Stomach smooth muscle (tissue), 2 donors: ENCODE data around the gene PCNX3.
"Not testable (repeated sequence)": the region's sequence is repeated elsewhere in the genome, so short reads cannot be mapped to it uniquely, and the experiment has no call there.

Experiments used
- H3K27ac ChIP-seq: one replicate; pipeline ENCODE4 v1.7.0; 2013; ENCODE audit warnings: mild to moderate bottlenecking, low read length, inconsistent platforms
- H3K27me3 ChIP-seq, 2 donors: one replicate each; pipeline ENCODE4 v1.7.0; 2013; ENCODE audit warnings: low read length in 2 of 2; ENCODE audit not compliant: insufficient read depth in 2 of 2, control insufficient read depth in 1 of 2
- H3K36me3 ChIP-seq, 2 donors: one replicate each; pipeline ENCODE4 v1.7.0; 2013; ENCODE audit warnings: low read length in 2 of 2; ENCODE audit not compliant: control insufficient read depth in 2 of 2, insufficient read depth in 2 of 2
- H3K4me1 ChIP-seq: one replicate; pipeline ENCODE4 v1.7.0; 2013; ENCODE audit warnings: low read length; ENCODE audit not compliant: control insufficient read depth, insufficient read depth
- H3K4me3 ChIP-seq, 2 donors: one replicate each; pipeline ENCODE4 v1.7.0; 2013; ENCODE audit warnings: low read length in 2 of 2
- H3K9ac ChIP-seq, 2 donors: one replicate each; pipeline ENCODE4 v1.7.0; 2013; ENCODE audit warnings: low read length in 2 of 2, mild to moderate bottlenecking in 1 of 2
- H3K9me3 ChIP-seq, 2 donors: one replicate each; pipeline ENCODE4 v1.7.0; 2013; ENCODE audit warnings: low read length in 2 of 2; ENCODE audit not compliant: control insufficient read depth in 2 of 2
- donor health status: healthy.
- donor health status: Pancreatic carcinoma.

PCNX3 gene

GRCh38 chr11:65660908-65661307, 45.3 kb downstream of the PCNX3 start:
- not testable (repeated sequence) for H3K9me3 ChIP-seq, H3K27me3 ChIP-seq
- H3K4me1 ChIP-seq = peaks cover 39% of the 10 kb centered on the region
- H3K9ac ChIP-seq = peak overlapping the region in 1 of 2 donors; percentile 99
- H3K27ac ChIP-seq = peak overlapping the region; percentile 99
- H3K4me3 ChIP-seq = peak overlapping the region in 1 of 2 donors; percentile 98
- H3K36me3 ChIP-seq = peaks cover 42 to 48% of the 10 kb centered on the region in 2 donors

GRCh38 chr11:65661599-65662246, 46.1 kb downstream of the PCNX3 start:
- Histone ChIP-seq H3K4me1 (peaks cover 39% of the 10 kb centered on the region), H3K4me3 (peak overlapping the region; percentile 77 to 98), H3K27me3 (no peaks in the 10 kb centered on the region), H3K36me3 (peaks cover 36 to 44% of the 10 kb centered on the region in 2 donors), H3K9ac (peak overlapping the region; percentile 96 to 99), H3K27ac (peak overlapping the region; percentile 99), H3K9me3 (no peaks in the 10 kb centered on the region)

- H3K27me3 ChIP-seq = no peaks in the 10 kb centered on the region
- no peaks in the 10 kb centered on the region for H3K9me3 ChIP-seq
- H3K4me1 ChIP-seq = peaks cover 39% of the 10 kb centered on the region
- peak overlapping the region; percentile 99 for H3K27ac ChIP-seq
- peak overlapping the region; percentile 77 to 98 for H3K4me3 ChIP-seq
- peak overlapping the region; percentile 96 to 99 for H3K9ac ChIP-seq
- peaks cover 31 to 39% of the 10 kb centered on the region in 2 donors for H3K36me3 ChIP-seq
These were observed 46.7 kb downstream of the PCNX3 start for GRCh38 chr11:65662247-65662798.

GRCh38 chr11:65662799-65663638, 47.4 kb downstream of the PCNX3 start, which contains the start of gene RELA:
Gene RELA (minus strand): TSS chr11:65662916. CDS start chr11:65662832, 84 bp downstream.
- Histone ChIP-seq H3K4me1 (peaks cover 39% of the 10 kb centered on the region), H3K36me3 (peaks cover 24 to 32% of the 10 kb centered on the region in 2 donors), H3K9me3 (no peaks in the 10 kb centered on the region), H3K9ac (peak within 1 kb of the TSS; percentile 96 to 99), H3K27ac (peak within 1 kb of the TSS; percentile 99), H3K27me3 (no peaks in the 10 kb centered on the region), H3K4me3 (peak within 1 kb of the TSS; percentile 77 to 98)

GRCh38 chr11:65663639-65664200, 48.1 kb downstream of the PCNX3 start:
- Histone ChIP-seq H3K9me3 (no peaks in the 10 kb centered on the region), H3K27ac (peak overlapping the region; percentile 99), H3K27me3 (no peaks in the 10 kb centered on the region), H3K4me3 (peak overlapping the region; percentile 62 to 98), H3K4me1 (peaks cover 39% of the 10 kb centered on the region), H3K36me3 (peaks cover 17 to 25% of the 10 kb centered on the region in 2 donors), H3K9ac (peak overlapping the region; percentile 96 to 97)

- no peaks in the 10 kb centered on the region for H3K4me1 ChIP-seq
- H3K27ac ChIP-seq = no peak overlapping the region
- no peaks in the 10 kb centered on the region for H3K27me3 ChIP-seq
- no peaks in the 10 kb centered on the region for H3K9me3 ChIP-seq
- H3K9ac ChIP-seq = no peak overlapping the region
- no peaks in the 10 kb centered on the region for H3K36me3 ChIP-seq
- H3K4me3 ChIP-seq = no peak overlapping the region
These were observed 56.7 kb downstream of the PCNX3 start for GRCh38 chr11:65672180-65672860.

- no peaks in the 10 kb centered on the region for H3K4me1 ChIP-seq
- H3K36me3 ChIP-seq = no peaks in the 10 kb centered on the region
- H3K4me3 ChIP-seq = no peak overlapping the region
- no peak overlapping the region for H3K27ac ChIP-seq
- no peaks in the 10 kb centered on the region for H3K9me3 ChIP-seq
- no peaks in the 10 kb centered on the region for H3K27me3 ChIP-seq
- no peak overlapping the region for H3K9ac ChIP-seq
These were observed 57.4 kb downstream of the PCNX3 start for GRCh38 chr11:65672982-65673381.

GRCh38 chr11:65680192-65680743, 64.7 kb downstream of the PCNX3 start:
- Histone ChIP-seq H3K27ac (no peak overlapping the region), H3K4me1 (no peaks in the 10 kb centered on the region), H3K36me3 (no peaks in the 10 kb centered on the region), H3K9me3 (no peaks in the 10 kb centered on the region), H3K4me3 (no peak overlapping the region), H3K27me3 (no peaks in the 10 kb centered on the region), H3K9ac (no peak overlapping the region)

GRCh38 chr11:65683480-65683879, 67.9 kb downstream of the PCNX3 start:
- H3K27me3 ChIP-seq, H3K4me3 ChIP-seq, H3K9me3 ChIP-seq, H3K36me3 ChIP-seq, H3K4me1 ChIP-seq, H3K9ac ChIP-seq, H3K27ac ChIP-seq: not testable (repeated sequence)

- Histone ChIP-seq H3K4me3 (no peak overlapping the region), H3K9me3 (no peaks in the 10 kb centered on the region), H3K36me3 (no peaks in the 10 kb centered on the region), H3K4me1 (peaks cover 10% of the 10 kb centered on the region), H3K9ac (no peak overlapping the region), H3K27ac (peak overlapping the region; percentile 76), H3K27me3 (no peaks in the 10 kb centered on the region)
These were observed 70.4 kb downstream of the PCNX3 start for GRCh38 chr11:65685981-65686380.
